Stimulated activated CD4-positive, alpha-beta T cell treated with anti-CD3 and anti-CD28 coated beads, Interleukin-2, amount 100 ng/mL, for 48 hours (primary cell): ENCODE measurements around the gene ARHGAP26.

Source experiments
- DNase-seq, 2 donors: peaks; one replicate each; pipeline ENCODE4 v3.0.0-alpha.2; 2020

ARHGAP26 gene

DNA sequence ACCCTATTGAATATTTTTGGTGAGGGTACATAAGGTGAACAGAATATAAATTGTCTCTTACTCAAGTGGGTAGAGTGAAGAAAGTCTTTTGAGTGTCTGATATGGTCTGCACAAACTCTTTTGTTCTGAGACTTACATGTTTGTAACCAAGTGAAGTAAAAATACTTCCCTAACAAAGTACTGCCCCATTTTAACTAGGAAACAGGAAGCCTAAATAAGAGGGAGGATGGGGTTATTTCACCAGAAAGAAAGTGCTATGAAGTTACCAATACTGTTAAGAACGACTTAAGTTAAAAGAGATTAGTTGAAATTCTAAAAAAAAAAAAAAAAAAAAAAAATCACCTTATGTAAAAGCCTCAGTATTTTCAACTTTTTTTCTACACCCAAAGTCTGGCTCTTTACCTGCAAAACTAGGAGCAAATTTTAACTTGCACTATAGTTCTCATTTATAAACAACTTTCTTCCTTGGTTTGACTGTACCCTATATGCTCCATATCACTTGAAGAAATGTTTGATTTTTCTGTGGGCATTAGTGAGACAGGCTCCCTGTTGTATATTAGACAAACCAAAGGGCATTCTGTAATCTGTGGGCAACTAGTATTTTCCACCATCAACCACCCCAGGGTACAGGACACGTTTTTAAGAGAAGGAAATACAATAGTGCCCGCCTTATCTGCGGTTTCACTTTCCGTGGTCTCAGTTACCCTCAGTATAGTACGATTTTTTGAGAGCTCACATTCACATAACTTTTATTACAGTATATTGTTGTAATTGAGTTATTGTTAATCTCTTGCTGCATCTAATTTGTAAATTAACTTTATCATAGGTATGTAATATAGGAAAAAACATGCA is 505.6 kb downstream of the ARHGAP26 start:
- DNase-seq = no peak

DNA sequence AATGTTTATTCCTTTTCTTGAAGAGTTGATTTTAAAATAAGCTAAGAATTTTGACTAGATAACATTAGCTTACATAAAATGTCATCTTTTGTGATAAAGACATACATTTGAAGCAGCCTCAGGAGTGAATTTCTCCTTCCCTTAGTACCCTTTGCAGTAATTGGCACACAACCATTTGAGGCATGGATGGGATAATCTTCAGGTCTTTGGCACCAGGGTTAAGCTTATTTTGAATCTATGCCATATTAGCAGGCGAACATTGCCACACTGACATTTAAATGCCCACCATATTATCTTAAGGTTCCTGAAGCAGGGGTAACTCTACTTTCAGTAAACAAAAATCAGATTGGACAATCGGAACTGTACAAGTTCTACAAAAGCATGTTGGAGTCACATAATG is 507.4 kb downstream of the ARHGAP26 start:
- no peak for DNase-seq
